RKO (cell line): Measurements from ENCODE around the gene BRCA1.
"Not testable (repeated sequence)": the region's sequence is repeated elsewhere in the genome, so short reads cannot be mapped to it uniquely, and the experiment has no call there.

ENCODE experiments used
- DNase-seq: peaks from one replicate; pipeline ENCODE4 v3.0.0-alpha.2; 2016; ENCODE audit warnings: low spot score

The BRCA1 gene

GRCh38 chr17:43003542-43004172 is 121.5 kb downstream of the BRCA1 start:
- DNase-seq: peak; percentile 91

DNA sequence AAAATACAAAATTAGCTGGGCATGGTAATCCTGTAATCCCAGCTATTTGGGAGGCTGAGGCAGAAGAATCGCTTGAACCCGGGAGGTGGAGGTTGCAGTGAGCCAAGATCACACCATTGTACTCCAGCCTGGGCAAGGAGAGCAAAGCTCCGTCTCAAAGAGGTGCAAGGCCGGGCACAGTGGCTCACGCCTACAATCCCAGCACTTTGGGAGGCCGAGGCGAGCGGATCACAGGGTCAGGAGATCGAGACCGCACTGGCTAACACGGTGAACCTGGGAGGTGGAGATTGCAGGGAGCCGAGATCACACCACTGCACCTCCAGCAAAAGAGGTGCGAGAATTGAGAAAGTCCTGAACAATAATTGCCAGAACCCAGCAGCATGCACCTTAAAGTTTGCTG is 124.3 kb downstream of the BRCA1 start:
- DNase-seq: not testable (repeated sequence)

DNA sequence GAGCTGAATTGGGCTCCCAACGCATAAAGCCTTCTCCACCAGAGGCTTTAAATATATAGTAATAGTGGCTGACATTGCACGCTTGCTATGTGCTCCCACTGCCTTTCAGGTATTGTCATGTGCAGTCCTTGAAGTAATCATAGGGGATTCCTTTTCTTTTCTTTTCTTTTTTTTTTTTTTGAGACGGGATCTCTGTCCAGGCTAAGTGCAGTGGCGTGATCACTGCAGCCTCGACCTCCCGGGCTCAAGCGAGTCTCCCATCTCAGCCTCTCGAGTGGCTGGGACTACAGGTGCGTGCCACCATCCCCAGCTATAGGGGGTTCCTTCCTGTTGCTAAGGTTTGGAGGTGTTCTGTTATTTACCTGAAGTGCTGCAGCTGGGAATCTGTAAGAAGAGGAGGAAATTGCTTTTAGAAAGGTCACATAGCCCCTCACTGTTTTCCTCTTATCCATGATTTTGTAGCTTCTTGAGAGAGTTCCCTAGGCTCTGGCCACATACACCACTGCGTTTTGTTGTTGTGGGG is 126.1 kb downstream of the BRCA1 start:
- DNase-seq: no peak

DNA sequence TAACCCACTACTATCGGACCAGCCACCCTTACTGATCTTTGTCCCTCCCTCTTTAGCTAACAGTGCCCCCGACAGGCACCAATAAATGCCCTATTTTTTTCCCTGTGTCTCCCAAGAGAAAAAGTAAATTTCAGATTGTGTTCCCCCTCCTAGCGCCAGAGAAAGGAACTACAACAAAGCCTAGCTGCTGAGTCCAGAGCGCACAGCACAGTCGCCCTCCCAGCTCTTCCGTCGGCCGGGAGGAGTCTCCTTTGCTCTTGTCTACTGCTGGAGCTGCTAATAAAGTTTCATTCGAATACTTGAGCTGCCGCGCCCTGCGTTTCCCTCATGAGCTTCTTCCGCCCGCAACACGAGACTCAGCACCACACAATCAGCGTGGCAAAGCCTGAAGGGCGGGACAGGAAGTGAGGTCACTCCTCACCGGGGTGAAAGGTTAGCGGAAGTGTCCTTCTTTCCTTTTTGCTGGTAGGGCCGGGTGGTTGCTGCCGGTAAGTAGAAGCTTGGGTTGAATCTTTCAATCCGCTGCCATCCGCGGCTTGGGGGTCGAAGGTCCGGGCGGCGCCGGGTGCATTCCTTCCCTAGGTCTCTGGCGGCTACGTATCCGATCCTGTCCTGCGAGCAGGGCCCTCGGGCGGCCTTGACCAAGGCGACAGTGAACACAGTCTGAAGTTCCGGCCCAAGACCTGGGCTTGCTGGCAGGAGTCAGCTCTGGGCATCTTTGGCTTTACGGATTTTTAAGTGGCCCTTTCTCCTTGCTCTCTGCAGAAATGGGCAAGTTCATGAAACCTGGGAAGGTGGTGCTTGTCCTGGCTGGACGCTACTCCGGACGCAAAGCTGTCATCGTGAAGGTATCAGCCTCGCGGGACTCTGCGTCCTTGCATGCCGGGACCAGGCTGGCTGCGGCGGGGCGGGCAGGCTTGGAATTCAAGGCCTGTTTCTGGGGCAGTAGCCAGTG is 126.9 kb downstream of the BRCA1 start, which contains the start of gene RPL27:
Gene RPL27, plus strand, starts transcription at position 436 of the 955 bp plus-strand sequence. Its CDS starts 332 bp downstream, at position 768.
- peak; percentile 100 for DNase-seq

DNA sequence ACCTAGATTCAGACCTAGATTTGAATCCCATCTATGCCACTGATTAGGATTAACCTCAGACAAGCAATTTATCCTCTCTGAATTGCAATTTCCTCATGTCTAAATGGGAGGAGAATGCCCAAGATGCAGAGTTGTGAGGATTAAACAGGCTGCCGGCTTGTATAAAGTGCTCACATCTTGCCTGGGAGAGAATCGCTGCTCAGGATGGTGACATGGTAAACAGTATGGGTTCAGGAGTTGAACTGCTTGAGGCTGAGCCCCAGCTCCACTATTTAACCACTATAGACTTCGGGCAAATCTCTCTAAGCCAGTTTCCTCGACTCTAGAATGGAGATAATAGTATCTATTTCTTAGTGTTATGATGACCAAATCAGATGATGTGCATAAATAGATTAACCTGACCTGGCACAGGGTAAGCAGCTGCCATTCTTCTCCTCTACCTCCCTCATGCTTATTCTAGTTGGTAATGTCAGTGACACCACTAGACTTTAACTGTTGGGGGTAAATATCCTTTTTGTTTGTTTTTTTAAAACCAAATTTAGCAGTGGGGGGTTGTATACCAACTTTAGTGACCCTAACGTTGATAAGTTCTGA is 127.7 kb downstream of the BRCA1 start:
- DNase-seq: peak; percentile 34
